ENCODE data around the gene HIP1.
"Not testable (repeated sequence)": the region's sequence is repeated elsewhere in the genome, so short reads cannot be mapped to it uniquely, and the experiment has no call there.

Gene HIP1

DNA sequence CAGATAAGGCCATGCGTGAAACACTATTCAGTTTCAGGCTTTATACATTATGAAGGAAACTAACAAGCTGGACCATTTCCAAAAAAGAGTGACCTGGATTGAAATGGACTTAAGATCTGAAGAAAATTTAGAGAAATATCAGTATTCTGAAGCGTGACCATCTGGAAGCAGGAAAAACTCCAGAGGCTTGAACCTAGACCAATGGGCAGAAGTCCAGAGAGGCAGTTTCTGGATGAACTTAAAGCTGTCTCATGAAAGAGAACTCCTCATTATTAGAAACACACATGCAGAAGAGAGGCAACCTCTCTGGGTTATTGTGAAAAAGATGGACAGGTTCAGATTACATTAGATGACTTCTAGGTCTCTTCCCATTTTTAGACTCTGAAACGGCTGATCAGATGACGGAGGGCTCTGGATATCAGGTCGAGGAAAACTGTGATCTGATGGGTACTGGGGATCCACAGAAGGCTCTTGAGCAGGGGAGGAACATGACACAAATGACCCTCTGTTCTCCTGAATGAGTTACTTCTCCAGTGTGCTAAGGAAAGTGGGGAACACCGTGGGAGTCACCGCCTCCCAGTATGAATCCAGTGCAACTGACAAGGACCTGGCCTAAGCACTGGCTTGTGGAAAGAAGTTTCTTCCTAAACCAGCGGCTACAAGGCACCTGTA, 130.2 kb downstream of the HIP1 start:
- DNase-seq: no peak

DNA sequence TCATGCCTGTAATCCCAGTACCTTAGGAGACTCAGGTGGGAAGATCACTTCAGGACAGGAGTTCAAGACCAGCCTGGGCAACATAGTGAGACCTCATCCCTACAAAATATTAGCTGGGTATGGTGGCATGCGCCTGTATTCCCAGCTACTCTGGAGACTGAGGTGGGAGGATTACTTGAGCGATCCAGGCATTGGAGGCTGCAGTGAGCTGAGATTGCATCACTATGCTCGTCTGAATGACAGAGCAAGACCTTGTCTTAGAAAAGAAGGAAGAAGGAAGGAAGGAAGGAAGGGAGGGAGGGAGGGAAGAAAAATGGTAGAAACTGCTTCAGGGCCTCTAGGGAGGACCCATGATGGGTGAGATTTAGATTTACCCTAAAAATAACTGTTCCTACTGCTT, 134.3 kb downstream of the HIP1 start:
- no peak for DNase-seq

DNA sequence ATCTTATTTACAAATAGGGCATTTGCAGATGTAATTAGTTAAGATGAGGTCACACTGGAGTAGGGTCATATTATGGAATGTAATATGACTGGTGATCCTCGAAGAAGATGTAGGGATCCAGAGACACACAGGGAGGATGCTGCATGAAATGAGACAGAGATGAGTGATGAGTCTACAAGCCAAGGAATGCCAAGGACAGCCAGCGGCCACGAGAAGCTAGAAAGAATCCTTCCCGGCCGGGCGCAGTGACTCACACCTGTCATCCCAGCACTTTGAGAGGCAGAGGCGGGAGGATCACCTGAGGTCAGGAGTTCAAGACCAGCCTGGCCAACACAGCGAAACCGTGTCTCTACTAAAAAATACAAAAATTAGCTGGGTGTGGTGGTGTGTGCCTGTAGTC, 135.9 kb downstream of the HIP1 start:
- not testable (repeated sequence) for DNase-seq

DNA sequence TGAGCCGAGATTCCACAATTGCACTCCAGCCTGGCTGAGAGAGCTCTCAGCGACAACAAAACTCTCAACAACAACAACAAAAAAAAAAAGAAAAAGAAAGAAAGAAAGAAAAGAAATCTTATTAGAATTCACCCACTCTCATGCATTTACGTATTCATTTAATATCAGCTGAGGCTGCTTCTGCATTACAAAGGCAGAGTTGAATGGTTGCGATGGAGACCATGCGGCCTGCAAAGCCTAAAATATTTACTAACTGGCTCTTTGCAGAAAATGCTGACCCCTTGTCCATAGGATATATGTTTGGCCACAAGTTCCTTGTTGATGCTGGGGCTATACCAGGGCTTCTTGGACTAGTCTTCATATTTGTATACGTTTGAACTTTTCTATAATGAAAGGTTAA, 137.2 kb downstream of the HIP1 start:
- DNase-seq: no peak

DNA sequence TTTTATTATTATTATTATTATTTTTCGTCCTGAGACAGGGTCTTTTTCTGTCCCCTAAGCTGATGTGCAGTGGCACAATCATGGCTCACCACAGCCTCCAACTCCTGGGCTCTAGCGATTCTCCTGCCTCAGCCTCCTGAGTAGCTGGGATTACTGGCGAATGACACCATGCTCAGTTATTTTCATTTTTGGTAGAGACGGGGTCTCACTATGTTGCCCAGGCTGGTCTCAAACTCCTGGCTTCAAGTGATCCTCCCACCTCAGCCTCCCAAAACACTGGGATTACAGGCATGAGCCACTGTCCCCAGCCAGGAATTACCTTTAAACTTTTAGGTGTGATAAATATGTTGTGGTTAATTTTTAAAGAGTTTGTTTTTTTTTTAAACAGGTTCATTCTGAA, 138.0 kb downstream of the HIP1 start:
- DNase-seq: not testable (repeated sequence)

DNA sequence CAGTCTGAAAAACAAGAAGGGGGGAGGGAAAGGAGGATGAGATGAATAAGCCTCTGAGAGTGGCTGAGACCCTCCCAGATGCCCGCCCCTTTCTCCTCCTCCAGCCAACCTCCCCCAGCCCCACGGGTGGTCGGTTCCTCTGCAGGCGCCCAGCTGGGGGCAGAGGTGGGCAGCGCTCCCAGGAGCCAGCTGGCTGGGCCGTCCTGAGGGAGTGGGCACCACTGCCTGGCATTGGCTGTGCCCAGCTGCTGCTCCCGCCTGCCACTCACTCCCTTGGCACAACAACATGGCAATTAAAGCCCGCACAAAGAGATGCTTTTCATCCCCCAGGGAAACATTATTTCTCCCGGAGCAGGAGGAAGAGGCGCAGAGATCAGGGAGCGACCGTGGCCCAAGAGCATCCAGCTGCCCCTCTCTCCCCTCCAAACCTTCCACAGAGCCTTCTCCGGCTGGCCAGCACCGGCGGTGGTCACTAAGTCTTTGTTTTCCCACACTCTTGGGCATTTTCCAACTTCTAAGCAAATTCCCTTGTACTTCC, 139.4 kb downstream of the HIP1 start:
- peak; percentile 64 for DNase-seq

DNA sequence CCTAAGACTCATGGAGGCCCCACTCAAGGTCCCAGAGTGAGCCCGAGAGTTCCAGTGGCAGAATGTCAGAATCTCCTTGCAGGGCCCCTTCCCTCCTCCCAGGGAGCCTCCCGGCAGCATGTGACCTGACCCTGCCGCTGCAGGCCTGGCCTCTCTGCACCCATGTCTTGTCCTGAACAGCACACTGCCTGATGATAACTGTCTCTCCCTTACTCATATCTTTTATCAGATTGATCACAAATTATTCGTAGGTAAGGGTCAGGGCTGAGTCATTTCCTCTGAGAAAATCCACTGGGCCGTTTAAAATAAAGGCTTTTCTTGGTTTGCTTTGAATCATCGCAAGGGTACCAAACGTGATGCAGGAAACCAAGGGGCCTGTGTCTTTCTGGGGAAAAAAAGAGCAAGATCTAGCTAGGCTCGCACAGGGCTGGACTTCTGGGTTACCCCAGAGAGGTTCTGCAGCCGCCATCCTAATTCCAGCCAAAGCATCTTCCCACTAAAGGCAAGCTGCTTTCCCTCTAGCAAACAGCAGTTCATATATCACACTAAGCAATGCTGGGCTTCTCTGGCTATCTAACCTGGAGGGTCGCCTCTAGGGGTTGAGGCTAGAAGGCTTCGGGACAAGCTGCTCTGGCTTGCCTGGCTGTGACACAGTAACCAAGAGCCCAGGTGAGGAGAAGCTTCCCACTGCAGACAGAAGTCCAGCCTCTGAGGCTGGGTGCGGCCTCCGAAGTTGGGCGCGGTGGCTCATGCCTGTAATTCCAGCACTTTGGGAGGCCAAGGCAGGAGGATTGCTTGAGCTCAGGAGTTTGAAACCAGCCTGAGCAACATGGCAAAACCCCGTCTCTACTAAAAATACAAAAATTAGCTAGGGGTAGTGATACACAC, 141.8 kb downstream of the HIP1 start:
- DNase-seq: no peak

DNA sequence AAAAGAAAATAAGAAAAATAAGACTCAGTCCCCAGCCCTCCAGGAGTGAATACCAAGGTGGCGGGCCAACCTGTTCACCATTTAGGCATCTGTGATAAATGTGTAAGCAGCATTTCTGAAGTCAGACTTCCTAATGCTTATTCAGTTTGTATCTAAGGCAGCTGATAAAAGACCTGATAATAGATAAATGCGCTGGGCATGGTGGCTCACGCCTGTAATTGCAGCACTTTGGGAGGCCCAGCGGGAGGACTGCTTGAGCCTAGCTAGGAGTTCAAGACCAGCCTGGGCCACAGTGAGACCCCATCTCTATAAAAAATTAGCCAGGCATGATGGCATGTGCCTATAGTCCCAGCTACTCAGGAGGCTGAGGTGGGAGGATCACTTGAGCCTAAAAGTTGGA, 143.0 kb downstream of the HIP1 start:
- no peak for DNase-seq

DNA sequence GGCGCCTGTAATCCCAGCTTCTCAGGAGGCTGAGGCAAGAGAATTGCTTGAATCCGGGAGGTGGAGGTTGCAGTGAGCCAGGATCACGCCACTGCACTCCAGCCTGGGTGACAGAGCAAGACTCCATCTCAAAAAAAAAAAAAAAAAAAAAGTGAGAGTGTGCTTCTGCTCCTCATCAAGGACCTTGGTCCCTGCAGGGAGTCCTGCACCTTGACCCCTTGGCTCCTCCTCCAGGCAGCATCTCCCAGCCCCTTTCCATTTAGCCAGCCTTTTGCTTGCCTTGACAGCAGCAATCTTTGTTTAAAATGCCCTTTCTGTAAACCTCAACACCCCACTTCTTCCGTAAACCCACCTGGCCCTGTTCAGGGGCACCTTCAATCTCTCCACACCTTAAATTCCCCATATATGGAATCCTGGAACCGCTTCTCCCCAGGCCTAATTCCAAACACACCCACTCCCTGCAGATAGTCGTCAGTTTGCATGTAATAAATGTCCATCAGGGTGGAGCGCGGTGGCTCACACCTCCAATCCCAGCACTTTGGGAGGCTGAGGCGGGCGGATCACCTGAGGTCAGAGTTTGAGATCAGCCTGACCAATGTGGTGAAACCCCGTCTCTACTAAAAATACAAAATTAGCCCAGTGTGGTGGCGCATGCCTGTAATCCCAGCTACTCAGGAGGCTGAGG, 145.1 kb downstream of the HIP1 start:
- DNase-seq: not testable (repeated sequence)

DNA sequence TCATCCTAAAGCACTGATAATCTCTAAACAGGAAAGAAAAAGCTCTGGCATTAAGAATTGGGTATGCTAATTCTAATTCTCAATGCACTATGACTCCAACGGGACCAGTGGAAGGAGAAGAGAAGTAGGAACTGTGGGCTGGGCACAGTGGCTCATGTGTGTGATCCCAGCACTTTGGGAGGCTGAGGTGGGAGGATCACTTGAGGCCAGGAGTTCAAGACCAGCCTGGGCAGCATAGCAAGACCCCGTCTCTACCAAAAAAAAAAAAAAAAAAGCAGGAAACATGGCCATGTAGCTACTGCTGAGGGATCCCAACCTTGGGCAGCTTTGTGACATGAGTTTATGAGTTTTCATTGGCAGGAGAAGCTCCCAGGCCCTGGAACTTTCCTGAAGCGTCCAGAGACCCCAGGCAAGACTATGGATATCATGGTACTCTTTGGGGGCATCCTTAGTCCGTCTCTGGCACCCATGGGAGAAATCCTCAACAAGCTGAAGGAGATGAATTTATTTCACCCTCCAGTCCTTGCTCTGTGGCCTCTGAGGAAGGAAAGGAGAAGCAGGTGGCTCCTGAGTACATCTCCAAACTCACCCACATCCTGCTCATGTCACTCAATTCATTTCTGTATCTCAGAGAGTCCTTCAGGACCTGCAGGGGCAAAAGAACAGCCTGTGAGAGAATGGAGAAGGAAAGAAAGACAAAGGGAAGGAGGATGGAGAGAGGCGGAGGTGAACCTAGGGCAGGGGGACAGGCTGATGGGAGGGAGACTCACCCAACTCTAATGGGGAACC, 147.1 kb downstream of the HIP1 start:
- DNase-seq: no peak

DNA sequence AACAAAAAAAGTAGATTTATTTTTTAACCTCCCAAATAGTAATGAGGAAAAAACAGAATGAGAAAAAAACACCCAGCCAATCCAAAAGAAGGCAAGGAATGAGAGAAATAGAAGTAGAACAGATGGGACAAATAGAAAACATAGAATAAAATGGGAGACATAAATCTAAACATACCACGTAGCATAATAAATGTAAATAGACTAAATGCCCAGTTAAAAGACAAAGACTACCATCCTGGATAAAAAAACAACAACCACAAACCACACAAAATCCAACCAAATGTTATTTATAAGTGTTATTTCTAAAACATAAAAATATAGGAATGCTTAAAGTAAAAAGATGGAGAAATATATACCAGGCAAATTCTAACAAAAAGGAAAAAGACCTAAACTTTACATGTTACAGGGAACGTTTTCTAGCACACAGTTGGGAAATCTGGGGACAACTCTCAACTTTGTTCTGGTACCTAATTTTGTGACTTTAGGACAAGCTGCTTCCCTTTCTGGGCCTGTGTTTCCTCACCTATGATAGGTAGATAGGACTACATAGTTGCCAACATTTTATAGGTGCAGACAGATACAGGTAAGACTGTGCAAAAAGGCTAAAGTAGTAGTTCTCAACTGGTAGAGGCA, 148.3 kb downstream of the HIP1 start:
- DNase-seq: no peak

DNA sequence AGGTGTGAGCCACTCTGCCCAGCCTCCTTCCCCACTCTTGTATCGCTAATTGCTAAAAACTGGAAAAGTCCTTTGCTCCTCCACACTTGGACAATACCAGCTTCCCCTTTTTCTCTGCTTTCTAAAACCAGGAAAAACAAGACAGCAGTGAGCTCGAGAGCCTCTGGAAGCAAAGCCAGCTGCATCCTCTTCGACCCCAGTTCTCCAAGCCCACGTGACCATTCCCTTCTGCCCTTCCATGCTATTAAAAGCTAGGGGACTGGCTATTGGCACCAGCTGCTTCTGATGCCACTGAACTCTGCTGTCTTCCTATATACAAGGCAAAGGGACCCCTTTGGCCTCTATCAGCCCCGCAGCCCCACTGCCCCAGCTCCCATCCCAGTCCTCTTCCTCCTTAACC, 154.4 kb downstream of the HIP1 start:
- no peak for DNase-seq

DNA sequence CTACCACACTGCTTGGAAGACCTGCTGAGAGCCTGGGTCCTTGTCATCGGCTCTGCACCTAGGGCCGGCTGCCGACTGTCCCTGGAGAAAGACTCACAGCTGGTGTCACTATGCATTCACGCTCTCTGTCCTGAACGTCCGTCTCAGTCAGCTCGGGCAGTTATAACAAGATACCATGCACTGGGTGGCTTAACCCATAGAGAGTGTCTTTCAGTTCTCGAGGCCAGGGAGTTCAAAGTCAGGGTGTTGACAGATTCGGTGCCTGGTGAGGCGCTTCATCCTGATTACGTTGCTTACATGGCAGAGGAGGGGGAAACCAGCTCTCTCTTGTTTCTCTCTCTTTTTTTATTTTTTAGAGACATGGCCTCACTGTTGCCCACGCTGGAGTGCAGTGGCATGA, 155.5 kb downstream of the HIP1 start:
- DNase-seq: no peak

DNA sequence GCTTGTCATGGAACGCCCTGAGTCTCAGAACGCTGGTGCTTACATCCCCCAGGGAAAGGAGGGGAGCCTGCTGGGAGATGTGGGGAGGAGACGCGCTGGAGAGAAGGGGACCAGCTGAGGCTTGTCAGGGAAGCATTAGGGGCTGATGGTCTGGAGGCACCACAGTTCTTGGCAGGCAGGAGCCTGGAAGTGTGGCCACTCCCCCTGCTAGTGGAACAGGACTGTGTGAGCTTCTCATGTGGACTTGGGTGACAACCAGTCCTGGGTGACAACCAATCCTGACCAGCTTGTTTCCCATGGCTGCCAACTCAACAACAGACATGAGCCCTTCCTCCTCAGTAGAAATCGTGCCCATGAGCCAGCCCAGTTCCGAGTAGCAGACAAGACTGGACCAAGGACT, 158.8 kb downstream of the HIP1 start:
- no peak for DNase-seq

DNA sequence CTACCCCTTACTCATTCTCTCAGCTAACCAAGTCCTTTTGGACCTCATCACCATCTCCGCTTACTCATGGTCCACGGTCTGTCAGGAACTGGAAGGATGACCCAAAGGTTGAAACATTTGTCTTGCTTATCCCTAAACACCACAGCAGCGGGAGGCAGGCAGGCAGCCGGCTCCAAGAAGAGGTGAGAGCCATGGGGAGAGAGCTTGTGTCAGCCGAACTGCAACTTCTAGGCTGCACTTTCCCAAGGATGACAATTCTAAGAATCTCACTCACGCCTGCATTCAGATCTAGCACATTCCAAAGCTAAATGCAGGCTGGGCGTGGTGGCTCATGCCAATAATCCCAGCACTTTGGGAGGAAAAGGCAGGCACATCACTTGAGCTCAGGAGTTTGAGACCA, 160.7 kb downstream of the HIP1 start:
- DNase-seq: peak; percentile 62

DNA sequence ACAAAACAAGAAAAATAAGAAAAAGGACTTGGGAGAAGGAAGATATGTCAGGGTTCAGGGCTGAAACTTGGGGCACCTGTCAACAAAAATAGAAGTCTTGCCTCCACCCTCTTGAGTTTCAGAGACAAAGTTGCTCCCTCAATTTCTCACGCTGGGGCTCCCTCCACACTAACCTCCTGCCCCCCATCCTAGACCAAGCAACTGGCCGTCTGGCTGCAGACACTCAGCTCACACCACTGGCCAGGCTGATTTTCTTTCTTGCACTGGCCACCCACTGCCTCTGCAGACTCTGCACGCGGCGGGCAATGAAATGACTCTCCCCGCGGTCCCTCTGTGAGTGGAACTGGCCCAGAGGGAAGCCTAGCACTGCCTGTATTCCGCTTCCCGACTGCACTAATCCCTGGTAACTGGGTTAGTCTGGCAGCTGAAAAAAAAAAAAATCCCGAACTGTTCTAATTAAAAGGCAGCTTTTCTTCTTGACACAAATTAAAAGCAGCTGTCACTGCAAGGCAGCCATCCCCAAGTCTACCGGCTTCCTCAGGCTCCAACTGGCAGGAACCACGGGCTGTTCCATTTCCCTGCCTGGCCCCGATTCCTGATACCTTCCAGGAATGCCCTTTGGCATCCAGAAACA, 163.1 kb downstream of the HIP1 start:
- no peak for DNase-seq

DNA sequence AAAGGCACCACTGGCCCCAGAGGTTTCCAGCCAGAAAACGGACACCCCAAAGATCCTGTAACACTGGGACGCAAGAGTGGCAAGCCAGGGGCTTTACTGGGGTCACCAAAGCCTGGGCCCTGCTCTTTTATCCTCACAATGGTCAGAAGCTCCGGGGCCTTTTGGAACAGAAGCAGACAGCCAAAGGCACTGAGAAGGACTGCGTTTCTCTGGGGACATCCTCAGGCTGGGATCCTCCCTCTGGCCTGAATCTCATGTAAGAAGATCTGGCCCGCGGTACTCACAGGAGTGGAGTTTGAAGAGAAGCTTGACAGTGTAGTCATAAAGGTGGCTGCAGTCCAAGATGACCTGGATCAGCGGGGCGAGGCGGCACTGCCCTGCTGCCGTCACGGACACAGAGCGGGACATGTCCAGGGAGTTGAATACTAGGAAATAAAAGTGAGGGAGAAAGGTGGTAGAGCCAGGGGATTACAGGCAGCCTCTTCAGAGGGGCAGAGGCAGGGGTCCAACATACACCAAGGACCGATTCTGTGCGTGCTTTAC, 165.2 kb downstream of the HIP1 start:
- no peak for DNase-seq

DNA sequence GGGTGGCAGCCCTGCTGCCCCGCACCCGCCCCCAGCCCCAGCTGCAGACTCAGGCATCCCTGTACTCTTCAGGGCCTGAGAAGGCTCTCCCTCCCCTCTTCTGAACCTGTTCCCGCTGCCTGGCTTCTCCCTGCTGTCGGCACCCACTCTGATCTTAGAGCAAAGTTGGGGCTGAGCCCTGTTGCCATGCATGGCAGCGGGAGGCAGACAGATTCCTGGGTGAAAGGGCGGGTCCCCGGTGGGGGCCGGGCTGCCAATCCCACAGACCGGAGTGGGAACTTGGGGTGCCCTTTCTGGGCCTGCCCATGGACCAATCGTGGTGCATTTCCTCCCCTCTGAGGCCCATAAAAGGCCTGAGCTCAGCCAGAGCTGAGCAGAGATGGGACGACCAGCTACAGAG, 165.9 kb downstream of the HIP1 start:
- DNase-seq: no peak

DNA sequence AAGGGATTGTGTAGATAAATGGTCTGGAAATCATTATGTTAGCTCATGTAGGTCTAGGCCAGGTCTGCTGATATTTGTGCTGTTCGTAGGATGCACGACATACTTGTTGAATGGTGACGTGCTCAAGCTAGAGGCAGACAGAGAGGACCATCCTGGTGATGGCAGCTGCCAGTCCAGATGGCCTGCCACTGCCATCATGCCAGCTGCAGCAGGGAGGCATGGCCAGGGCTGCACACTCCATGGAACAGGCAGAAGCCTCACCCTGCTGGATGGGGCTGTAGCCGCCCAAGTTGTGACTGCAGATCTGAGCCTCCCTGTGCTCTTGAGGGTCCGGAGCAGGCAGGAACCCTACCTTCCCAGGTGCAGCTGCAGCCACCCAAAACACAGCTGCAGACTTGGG, 166.3 kb downstream of the HIP1 start:
- no peak for DNase-seq

DNA sequence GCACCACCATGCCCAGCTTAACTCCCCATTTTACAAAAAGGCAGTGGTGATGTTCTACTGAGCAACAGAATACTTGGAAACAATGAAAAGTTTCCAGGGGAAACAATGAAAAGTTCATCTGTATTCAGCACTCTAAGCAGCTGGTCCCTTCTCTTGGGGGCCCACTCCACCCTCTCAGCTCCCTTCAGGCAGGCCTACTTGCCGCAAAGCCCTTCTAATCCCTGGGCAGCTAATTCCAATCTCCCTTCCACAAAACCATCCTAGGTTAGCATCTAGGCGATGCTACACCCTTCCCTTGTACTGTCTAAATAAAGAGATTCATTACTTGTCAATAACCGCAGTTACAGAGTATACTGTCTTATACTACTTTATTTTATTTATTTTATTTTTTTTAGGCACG, 167.5 kb downstream of the HIP1 start:
- DNase-seq: no peak

DNA sequence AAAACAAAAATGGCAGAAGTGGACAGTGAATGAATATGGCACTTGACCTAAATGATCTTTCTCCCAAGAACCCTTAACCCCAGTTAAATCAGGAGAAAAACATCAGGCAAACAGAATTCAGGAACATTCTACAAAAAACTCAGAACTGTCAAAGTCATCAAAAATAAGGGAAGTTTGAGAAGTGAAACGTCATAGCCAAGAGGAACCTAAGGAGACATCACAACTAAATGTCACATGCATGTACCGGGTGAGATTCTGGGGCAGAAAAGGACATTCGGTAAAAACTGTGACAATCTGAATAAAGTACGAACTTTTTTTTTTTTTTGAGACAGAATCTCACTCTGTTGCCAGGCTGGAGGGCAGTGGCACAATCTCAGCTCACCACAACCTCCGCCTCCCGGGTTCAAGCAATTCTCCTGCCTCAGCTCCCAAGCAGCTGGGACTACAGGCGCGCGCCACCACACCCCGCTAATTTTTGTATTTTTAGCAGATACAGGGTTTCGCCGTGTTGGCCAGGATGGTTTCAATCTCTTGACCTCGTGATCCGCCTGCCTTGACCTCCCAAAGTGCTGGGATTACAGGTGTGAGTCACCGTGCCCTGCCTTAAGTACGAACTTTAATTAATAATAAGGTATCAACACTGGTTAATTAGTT, 169.0 kb downstream of the HIP1 start:
- DNase-seq: not testable (repeated sequence)
